ENCODE results near the gene KNSTRN. TPM values are rescaled to one million over a fixed set of nuclear protein-coding genes. Genes with fewer than 3 reads are reported as not detected.
A peak's percentile ranks its signal among the peaks of the same experiment; 100 is the strongest.

KNSTRN gene
- total and polyA plus RNA-seq, 4 donors = 7.5 to 16.6 (median 14.0) TPM

- TF ChIP-seq CTCF (IDR thresholded peaks at IDR 0.05; ENCODE audit: control extremely low read depth, extremely low read depth) = no peak
- Histone ChIP-seq H3K9ac (ENCODE audit: insufficient read depth in 1 of 2, low read length in 2 of 2) (no peak overlapping the region), H3K27ac (ENCODE audit: low read depth in 1 of 2, low read length in 1 of 2) (no peak overlapping the region), H3K27me3 (ENCODE audit: control insufficient read depth in 3 of 3, insufficient read depth in 3 of 3, low read length in 2 of 3) (peaks cover 0 to 43% (median 23%) of the 10 kb centered on the region in 3 donors), H3K36me3 (ENCODE audit: control insufficient read depth in 4 of 4, insufficient read depth in 4 of 4, low read length in 4 of 4) (no peaks in the 10 kb centered on the region), H3K4me1 (ENCODE audit: control insufficient read depth in 5 of 5, insufficient read depth in 5 of 5, low read length in 5 of 5) (peaks cover 0 to 47% (median 18%) of the 10 kb centered on the region in 5 donors), H3K9me3 (ENCODE audit: control insufficient read depth in 4 of 4, insufficient read depth in 3 of 4, low read length in 3 of 4) (no peaks in the 10 kb centered on the region), H3K4me3 (no peak overlapping the region)
- 1% methylated on average over 31 to 39 of the region's 39 CpGs for WGBS, 2 donors
- ATAC-seq (ENCODE audit: insufficient read depth, low FRiP score) (no peak), DNase-seq (peak; percentile 36 to 51 (median 48))
Observed at GRCh38 chr15:40436116-40436891, 53.8 kb downstream of the KNSTRN start.

GRCh38 chr15:40436892-40437751, 54.6 kb downstream of the KNSTRN start:
- WGBS, 2 donors = 13 to 15% methylated on average over 17 of the region's 17 CpGs
- peak in 1 of 3 donors; percentile 25 for DNase-seq

More at GRCh38 chr15:40436892-40437751, 54.6 kb downstream of the KNSTRN start:
- H3K27me3 ChIP-seq (ENCODE audit: control insufficient read depth in 3 of 3, insufficient read depth in 3 of 3, low read length in 2 of 3) = peaks cover 0 to 43% (median 23%) of the 10 kb centered on the region in 3 donors
- no peak overlapping the region for H3K4me3 ChIP-seq
- no peak overlapping the region for H3K9ac ChIP-seq (ENCODE audit: insufficient read depth in 1 of 2, low read length in 2 of 2)
- no peaks in the 10 kb centered on the region for H3K9me3 ChIP-seq (ENCODE audit: control insufficient read depth in 4 of 4, insufficient read depth in 3 of 4, low read length in 3 of 4)
- TF ChIP-seq CTCF (IDR thresholded peaks at IDR 0.05; ENCODE audit: control extremely low read depth, extremely low read depth) = no peak
- no peak for ATAC-seq (ENCODE audit: insufficient read depth, low FRiP score)
- peaks cover 0 to 47% (median 18%) of the 10 kb centered on the region in 5 donors for H3K4me1 ChIP-seq (ENCODE audit: control insufficient read depth in 5 of 5, insufficient read depth in 5 of 5, low read length in 5 of 5)
- no peak overlapping the region for H3K27ac ChIP-seq (ENCODE audit: low read depth in 1 of 2, low read length in 1 of 2)
- no peaks in the 10 kb centered on the region for H3K36me3 ChIP-seq (ENCODE audit: control insufficient read depth in 4 of 4, insufficient read depth in 4 of 4, low read length in 4 of 4)

Measured in lung (tissue), 12 donors.